H9 (cell line): ENCODE measurements around the gene CCDC57. TPM values are rescaled to one million over a fixed set of nuclear protein-coding genes. Genes with fewer than 3 reads are reported as not detected.

ENCODE experiments used
- DNase-seq: peaks from one replicate; pipeline ENCODE4 v3.0.0-alpha.2; 2017
- H2AFZ ChIP-seq: one replicate; pipeline ENCODE4 v1.6.1; 2013; ENCODE audit warnings: mild to moderate bottlenecking, low read length, control low read depth, moderate library complexity
- H2AK5ac ChIP-seq: 2 replicates; pipeline ENCODE4 v1.6.1; 2013; ENCODE audit warnings: low read length, control low read depth, mixed read lengths; ENCODE audit not compliant: insufficient read length
- H2BK120ac ChIP-seq: one replicate; pipeline ENCODE4 v1.6.1; 2013; ENCODE audit warnings: low read depth, mild to moderate bottlenecking, low read length, control low read depth, inconsistent platforms; ENCODE audit not compliant: poor library complexity, severe bottlenecking
- H2BK12ac ChIP-seq: 2 replicates; pipeline ENCODE4 v1.6.1; 2013; ENCODE audit warnings: low read length, control low read depth, mixed read lengths, low read depth; ENCODE audit not compliant: insufficient read length
- H2BK15ac ChIP-seq: 2 replicates; pipeline ENCODE4 v1.6.1; 2013; ENCODE audit warnings: low read depth, low read length, control low read depth
- H2BK20ac ChIP-seq: one replicate; pipeline ENCODE4 v1.6.1; 2013; ENCODE audit warnings: low read depth, mild to moderate bottlenecking, low read length, control low read depth, inconsistent platforms; ENCODE audit not compliant: poor library complexity, severe bottlenecking
- H2BK5ac ChIP-seq: 2 replicates; pipeline ENCODE4 v1.6.1; 2013; ENCODE audit warnings: low read length, control low read depth, mixed read lengths; ENCODE audit not compliant: insufficient read length
- H3K14ac ChIP-seq: 2 replicates; pipeline ENCODE4 v1.6.1; 2013; ENCODE audit warnings: low read length, control low read depth; ENCODE audit not compliant: insufficient read depth
- H3K18ac ChIP-seq: 2 replicates; pipeline ENCODE4 v1.6.1; 2013; ENCODE audit warnings: low read depth, mild to moderate bottlenecking, mixed read lengths, low read length, control low read depth; ENCODE audit not compliant: insufficient read length
- H3K23ac ChIP-seq: 2 replicates; pipeline ENCODE4 v1.6.1; 2013; ENCODE audit warnings: low read length, control low read depth, mixed read lengths, low read depth; ENCODE audit not compliant: insufficient read length
- H3K23me2 ChIP-seq: 2 replicates; pipeline ENCODE4 v1.6.1; 2013; ENCODE audit warnings: low read depth, mild to moderate bottlenecking, mixed read lengths, low read length, control low read depth; ENCODE audit not compliant: insufficient read length, poor library complexity, severe bottlenecking
- H3K27ac ChIP-seq: 2 replicates; pipeline ENCODE4 v1.5.1; 2013; ENCODE audit warnings: low read length, control low read depth, mixed read lengths, low read depth; ENCODE audit not compliant: insufficient read length
- H3K27me3 ChIP-seq: 2 replicates; pipeline ENCODE4 v1.6.1; 2013; ENCODE audit warnings: low read length, control low read depth, inconsistent platforms; ENCODE audit not compliant: insufficient read depth
- H3K4ac ChIP-seq: 2 replicates; pipeline ENCODE4 v1.6.1; 2013; ENCODE audit warnings: low read depth, mild to moderate bottlenecking, control low read depth, inconsistent platforms, low read length, moderate library complexity
- H3K4me1 ChIP-seq: 2 replicates; pipeline ENCODE4 v1.6.1; 2013; ENCODE audit warnings: low read length, control low read depth, inconsistent platforms; ENCODE audit not compliant: insufficient read depth
- H3K4me2 ChIP-seq: 2 replicates; pipeline ENCODE4 v1.6.1; 2013; ENCODE audit warnings: low read length, control low read depth, mixed read lengths; ENCODE audit not compliant: insufficient read length, insufficient read depth
- H3K56ac ChIP-seq: 2 replicates; pipeline ENCODE4 v1.6.1; 2013; ENCODE audit warnings: low read depth, mild to moderate bottlenecking, mixed read lengths, low read length, control low read depth; ENCODE audit not compliant: insufficient read length
- H3K79me1 ChIP-seq: 2 replicates; pipeline ENCODE4 v1.6.1; 2013; ENCODE audit warnings: low read depth, mild to moderate bottlenecking, moderate library complexity, low read length, control low read depth, inconsistent platforms; ENCODE audit not compliant: insufficient read depth, poor library complexity, severe bottlenecking
- H3K79me2 ChIP-seq: 2 replicates; pipeline ENCODE4 v1.6.1; 2013; ENCODE audit warnings: low read length, control low read depth, inconsistent platforms; ENCODE audit not compliant: insufficient read depth
- H3K9ac ChIP-seq: 2 replicates; pipeline ENCODE4 v1.6.1; 2013; ENCODE audit warnings: low read length, control low read depth, mixed read lengths; ENCODE audit not compliant: insufficient read length; ENCODE audit errors: extremely low read depth
- H3K9me3 ChIP-seq: one replicate; pipeline ENCODE4 v1.6.1; 2013; ENCODE audit warnings: low read depth, low read length, inconsistent platforms; ENCODE audit not compliant: control insufficient read depth
- H3T11ph ChIP-seq: one replicate; pipeline ENCODE4 v1.6.1; 2013; ENCODE audit warnings: mild to moderate bottlenecking, low read length, control low read depth, inconsistent platforms
- H4K20me1 ChIP-seq: one replicate; pipeline ENCODE4 v1.6.1; 2013; ENCODE audit not compliant: control insufficient read depth, insufficient read length, insufficient read depth
- H4K5ac ChIP-seq: 2 replicates; pipeline ENCODE4 v1.6.1; 2013; ENCODE audit warnings: low read depth, mild to moderate bottlenecking, mixed read lengths, low read length, control low read depth; ENCODE audit not compliant: insufficient read length
- H4K8ac ChIP-seq: replicated peaks from 2 replicates; pipeline ENCODE4 v1.6.1; 2013; ENCODE audit warnings: low read length, control low read depth, mixed read lengths, low read depth; ENCODE audit not compliant: insufficient read length
- H4K91ac ChIP-seq: 2 replicates; pipeline ENCODE4 v1.6.1; 2013; ENCODE audit warnings: low read depth, mild to moderate bottlenecking, moderate library complexity, mixed read lengths, low read length, control low read depth; ENCODE audit not compliant: insufficient read length
- H3K27ac Mint-ChIP-seq, 3 experiments: 2 replicates in 2 of 3; 3 replicates in 1 of 3; pipeline ENCODE4 v1.8.0; 2020 to 2021; ENCODE audit warnings: mixed read lengths in 3 of 3, mild to moderate bottlenecking in 1 of 3, moderate library complexity in 1 of 3
- H3K27me3 Mint-ChIP-seq: 2 replicates; pipeline ENCODE4 v1.8.0; 2021; ENCODE audit warnings: low read depth, mild to moderate bottlenecking, moderate library complexity, mixed read lengths
- H3K36me3 Mint-ChIP-seq, 3 experiments: 2 replicates in 2 of 3; 3 replicates in 1 of 3; pipeline ENCODE4 v1.8.0; 2020 to 2021; ENCODE audit warnings: low read depth in 3 of 3, mixed read lengths in 3 of 3; ENCODE audit not compliant: insufficient read depth in 1 of 3
- H3K4me1 Mint-ChIP-seq, 2 experiments: 2 replicates each; pipeline ENCODE4 v1.8.0; 2020; ENCODE audit warnings: mixed read lengths in 2 of 2
- H3K4me3 Mint-ChIP-seq, 2 experiments: 2 replicates in 1 of 2; 3 replicates in 1 of 2; pipeline ENCODE4 v1.8.0; 2020 to 2021; ENCODE audit warnings: mild to moderate bottlenecking in 2 of 2, mixed read lengths in 2 of 2, moderate library complexity in 1 of 2
- H3K9me3 Mint-ChIP-seq, 2 experiments: 2 replicates in 1 of 2; 3 replicates in 1 of 2; pipeline ENCODE4 v1.8.0; 2020; ENCODE audit warnings: mild to moderate bottlenecking in 2 of 2, mixed read lengths in 2 of 2, moderate library complexity in 1 of 2
- WGBS: extraction: QIAGEN DNeasy Blood & Tissue Kit; methylation state at CpG from one replicate; pipeline ENCODE4 v1.1.7; 2013; ENCODE audit warnings: missing lambda C conversion rate, low lambda C conversion rate, mixed read lengths; ENCODE audit not compliant: insufficient read length; ENCODE audit errors: extremely low coverage; 5-methylcytosine and 5-hydroxymethylcytosine counted together
- total RNA-seq: library from RNA; stranded (reverse); gene quantifications from 2 replicates; pipeline ENCODE4 v1.2.1, GENCODE V29; 2021
- TF ChIP-seq, protein P1 (sequence below): fragments of 200-600 bp; sonication (generic); conservative IDR thresholded peaks from 3 replicates; pipeline ENCODE4 v1.8.0; 2021; ENCODE audit warnings: antibody characterized with exemption, mild to moderate bottlenecking

The CCDC57 gene
- total RNA-seq, 1 experiment from 2014 or later = 11.0 TPM

- Histone ChIP-seq H3K23me2 (no peaks in the 10 kb centered on the region), H3K79me1 (no peaks in the 10 kb centered on the region), H3K27me3 (peaks cover 12% of the 10 kb centered on the region; the same call in 1 of the 2 replicates), H4K91ac (no peak overlapping the region), H4K5ac (no peak overlapping the region), H3K9ac (no peak overlapping the region), H2BK15ac (no peak overlapping the region), H2AFZ (no peak overlapping the region), H3K18ac (no peak overlapping the region), H3K23ac (no peak overlapping the region), H3K56ac (no peak overlapping the region), H3K14ac (no peak overlapping the region), H4K8ac (no peak overlapping the region), H2AK5ac (no peak overlapping the region), H2BK12ac (no peak overlapping the region), H3K79me2 (no peaks in the 10 kb centered on the region), H3K27ac (no peak overlapping the region), H3K4ac (no peak overlapping the region), H2BK5ac (no peak overlapping the region), H2BK20ac (no peak overlapping the region), H3T11ph (no peak overlapping the region), H4K20me1 (no peaks in the 10 kb centered on the region), H3K9me3 (no peaks in the 10 kb centered on the region), H2BK120ac (no peak overlapping the region), H3K4me2 (no peak overlapping the region), H3K4me1 (no peaks in the 10 kb centered on the region)
- peaks cover 0 to 5% of the 10 kb centered on the region in 2 experiments; a peak in 1 of 5 replicates for H3K9me3 Mint-ChIP-seq
- TF ChIP-seq, protein P1, sequence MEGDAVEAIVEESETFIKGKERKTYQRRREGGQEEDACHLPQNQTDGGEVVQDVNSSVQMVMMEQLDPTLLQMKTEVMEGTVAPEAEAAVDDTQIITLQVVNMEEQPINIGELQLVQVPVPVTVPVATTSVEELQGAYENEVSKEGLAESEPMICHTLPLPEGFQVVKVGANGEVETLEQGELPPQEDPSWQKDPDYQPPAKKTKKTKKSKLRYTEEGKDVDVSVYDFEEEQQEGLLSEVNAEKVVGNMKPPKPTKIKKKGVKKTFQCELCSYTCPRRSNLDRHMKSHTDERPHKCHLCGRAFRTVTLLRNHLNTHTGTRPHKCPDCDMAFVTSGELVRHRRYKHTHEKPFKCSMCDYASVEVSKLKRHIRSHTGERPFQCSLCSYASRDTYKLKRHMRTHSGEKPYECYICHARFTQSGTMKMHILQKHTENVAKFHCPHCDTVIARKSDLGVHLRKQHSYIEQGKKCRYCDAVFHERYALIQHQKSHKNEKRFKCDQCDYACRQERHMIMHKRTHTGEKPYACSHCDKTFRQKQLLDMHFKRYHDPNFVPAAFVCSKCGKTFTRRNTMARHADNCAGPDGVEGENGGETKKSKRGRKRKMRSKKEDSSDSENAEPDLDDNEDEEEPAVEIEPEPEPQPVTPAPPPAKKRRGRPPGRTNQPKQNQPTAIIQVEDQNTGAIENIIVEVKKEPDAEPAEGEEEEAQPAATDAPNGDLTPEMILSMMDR = no peak
- H3K4me1 Mint-ChIP-seq = no peaks in the 10 kb centered on the region
- no peak overlapping the region for H3K4me3 Mint-ChIP-seq
- no peak for DNase-seq
- H3K27ac Mint-ChIP-seq = no peak overlapping the region
- H3K36me3 Mint-ChIP-seq = peaks cover 20 to 38% (median 35%) of the 10 kb centered on the region in 3 experiments; a peak in 6 of 7 replicates
- H3K27me3 Mint-ChIP-seq = peaks cover 88% of the 10 kb centered on the region
- WGBS = no CpG with 5 or more reads among the region's 5 CpGs
These were observed 45.6 kb downstream of the CCDC57 start for GRCh38 chr17:82167028-82167427.
